Mesothelial cell of epicardium (in vitro differentiated cells): ENCODE results near the gene TMEM258. TPM values are rescaled to one million over a fixed set of nuclear protein-coding genes. Genes with fewer than 3 reads are reported as not detected.

Experiments used
- DNase-seq, 2 experiments: peaks; one replicate each; pipeline ENCODE4 v3.0.0; 2021; ENCODE audit warnings: low spot score in 2 of 2; ENCODE audit not compliant: unreplicated experiment in 2 of 2
- H3K27ac Mint-ChIP-seq: 2 replicates; pipeline ENCODE4 v1.8.0; 2021; ENCODE audit warnings: mixed read lengths
- H3K27me3 Mint-ChIP-seq: 2 replicates; pipeline ENCODE4 v1.8.0; 2021; ENCODE audit warnings: low read depth, mixed read lengths
- H3K36me3 Mint-ChIP-seq: 2 replicates; pipeline ENCODE4 v1.8.0; 2021; ENCODE audit warnings: mixed read lengths
- H3K4me1 Mint-ChIP-seq: 2 replicates; pipeline ENCODE4 v1.8.0; 2021; ENCODE audit warnings: mixed read lengths
- H3K4me3 Mint-ChIP-seq: 2 replicates; pipeline ENCODE4 v1.8.0; 2021; ENCODE audit warnings: mild to moderate bottlenecking, moderate library complexity, mixed read lengths
- H3K9me3 Mint-ChIP-seq: 2 replicates; pipeline ENCODE4 v1.8.0; 2021; ENCODE audit warnings: mixed read lengths
- CTCF ChIP-seq: fragments of 200-600 bp; sonication (generic); IDR thresholded peaks from one replicate; pipeline ENCODE4 v1.5.0; 2021; ENCODE audit warnings: antibody characterized with exemption; ENCODE audit not compliant: unreplicated experiment
- total RNA-seq: library from RNA; stranded (reverse); gene quantifications from 3 replicates; pipeline ENCODE4 v1.2.1, GENCODE V29; 2021

TMEM258 gene
- total RNA-seq, 1 donor from 2014 or later = 154 TPM

- Mint-ChIP-seq H3K27ac (peak overlapping the region; percentile 65), H3K27me3 (no peaks in the 10 kb centered on the region), H3K4me1 (peaks cover 53% of the 10 kb centered on the region), H3K4me3 (peak overlapping the region; percentile 70), H3K9me3 (no peaks in the 10 kb centered on the region), H3K36me3 (no peaks in the 10 kb centered on the region)
- TF ChIP-seq CTCF = no peak
- no peak for DNase-seq
Observed at GRCh38 chr11:61751384-61751783, 41.0 kb downstream of the TMEM258 start.

- no peak for DNase-seq
- TF ChIP-seq CTCF = no peak
- Mint-ChIP-seq H3K27me3 (no peaks in the 10 kb centered on the region), H3K9me3 (no peaks in the 10 kb centered on the region), H3K27ac (peak overlapping the region; percentile 65), H3K36me3 (no peaks in the 10 kb centered on the region), H3K4me3 (peak overlapping the region; percentile 70), H3K4me1 (peaks cover 47% of the 10 kb centered on the region)
Observed at GRCh38 chr11:61750631-61751273, 41.6 kb downstream of the TMEM258 start.

- Mint-ChIP-seq H3K27me3 (no peaks in the 10 kb centered on the region), H3K4me3 (no peak overlapping the region), H3K9me3 (no peaks in the 10 kb centered on the region), H3K36me3 (no peaks in the 10 kb centered on the region), H3K27ac (peak overlapping the region; percentile 62), H3K4me1 (peaks cover 39% of the 10 kb centered on the region)
- no peak for DNase-seq
- no peak for TF ChIP-seq CTCF
Observed at GRCh38 chr11:61749591-61750217, 42.7 kb downstream of the TMEM258 start.

GRCh38 chr11:61747967-61748285 is 44.5 kb downstream of the TMEM258 start:
- TF ChIP-seq CTCF = peak; percentile 12
- Mint-ChIP-seq H3K4me1 (peaks cover 21% of the 10 kb centered on the region), H3K9me3 (no peaks in the 10 kb centered on the region), H3K27me3 (no peaks in the 10 kb centered on the region), H3K36me3 (no peaks in the 10 kb centered on the region), H3K27ac (no peak overlapping the region), H3K4me3 (no peak overlapping the region)
- no peak for DNase-seq

- Mint-ChIP-seq H3K36me3 (no peaks in the 10 kb centered on the region), H3K27me3 (no peaks in the 10 kb centered on the region), H3K4me1 (peaks cover 21% of the 10 kb centered on the region), H3K9me3 (no peaks in the 10 kb centered on the region), H3K4me3 (no peak overlapping the region), H3K27ac (no peak overlapping the region)
- peak; percentile 89 for TF ChIP-seq CTCF
- peak; percentile 62 to 84 for DNase-seq
Observed at GRCh38 chr11:61747192-61747966, 45.0 kb downstream of the TMEM258 start.
